NCI-H510A (cell line): ENCODE measurements around the gene P3R3URF.
A peak's percentile ranks its signal among the peaks of the same experiment; 100 is the strongest.

Source experiments
- DNase-seq: peaks from one replicate; lab custom pipeline; 2025; lab: John Stamatoyannopoulos, UW

P3R3URF gene

GRCh38 chr1:46172321-46172720 is 4.0 kb downstream of the P3R3URF start:
- DNase-seq: no peak

DNA sequence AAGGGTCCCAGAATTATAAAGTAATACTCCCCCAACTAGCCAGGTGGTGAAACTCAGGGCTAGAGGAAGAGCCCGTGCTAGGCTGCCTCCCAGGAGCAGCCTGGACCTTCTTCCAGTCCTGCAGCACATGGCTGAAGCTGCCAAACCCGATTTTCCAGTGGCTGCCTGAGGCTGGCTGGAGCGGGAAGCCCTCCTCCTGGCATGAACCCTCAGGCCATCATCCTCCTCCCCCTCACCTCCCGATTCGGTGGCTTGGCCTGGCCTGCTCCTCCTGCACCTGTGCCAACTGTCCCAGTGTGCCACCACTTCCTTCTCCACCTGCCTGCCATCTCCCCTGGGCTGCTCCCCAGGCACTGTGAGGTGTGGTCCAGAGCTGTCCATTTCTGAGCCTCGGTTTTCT is 4.4 kb downstream of the P3R3URF start:
- peak; percentile 89 for DNase-seq

- no peak for DNase-seq
These were observed 4.9 kb downstream of the P3R3URF start for GRCh38 chr1:46171351-46171750.

- no peak for DNase-seq
These were observed 6.4 kb downstream of the P3R3URF start for GRCh38 chr1:46169811-46170454.

GRCh38 chr1:46168477-46168876 is 7.8 kb downstream of the P3R3URF start:
- no peak for DNase-seq

DNA sequence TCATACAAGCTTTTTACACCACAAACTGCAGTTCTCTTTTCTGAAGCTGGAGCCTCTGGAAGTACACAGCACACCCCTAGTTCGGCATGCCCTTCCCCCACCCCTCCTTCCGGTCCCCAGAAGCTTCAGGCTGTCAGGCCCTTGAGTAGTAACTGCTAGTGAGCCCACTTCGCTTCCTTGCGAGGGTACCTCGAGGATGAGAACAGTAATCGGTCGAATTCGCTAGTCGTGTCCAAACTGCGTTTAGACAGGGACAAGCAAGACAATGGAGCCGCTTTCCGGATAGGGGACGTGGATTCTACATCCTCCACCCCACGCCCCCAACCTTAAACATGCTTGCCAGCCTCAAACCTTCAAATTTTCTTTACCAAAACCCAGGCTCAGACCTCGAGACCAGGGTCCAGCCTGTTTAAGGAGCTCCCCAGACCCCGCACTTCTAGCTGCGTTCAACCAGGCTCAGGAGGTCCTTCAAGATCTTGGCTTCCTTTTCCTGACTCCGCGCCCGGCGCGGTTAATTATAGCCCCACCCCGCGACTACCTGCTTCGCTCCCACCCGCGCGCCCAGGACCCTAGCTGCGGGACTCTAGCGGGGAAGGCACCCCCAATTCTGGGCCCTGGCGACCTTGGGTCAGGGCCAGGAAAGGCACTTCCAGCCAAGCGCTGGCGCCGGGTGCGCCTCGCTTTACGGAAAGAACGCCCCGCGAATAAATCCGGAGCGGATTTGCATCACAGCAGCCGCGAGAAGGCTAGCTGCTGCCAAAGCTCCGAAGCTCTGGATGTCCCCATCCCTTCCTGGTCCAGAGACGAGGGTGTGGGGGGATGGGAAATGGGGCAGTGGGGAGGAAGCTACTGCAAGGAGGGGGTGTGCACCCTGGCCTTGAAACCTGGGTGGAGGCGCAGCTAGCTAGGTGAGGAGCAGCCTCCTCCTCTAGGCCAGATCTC is 9.5 kb downstream of the P3R3URF start:
- no peak for DNase-seq

GRCh38 chr1:46160212-46160611 is 16.1 kb downstream of the P3R3URF start:
- no peak for DNase-seq

- DNase-seq: no peak
These were observed 16.8 kb downstream of the P3R3URF start for GRCh38 chr1:46159516-46159915.

DNA sequence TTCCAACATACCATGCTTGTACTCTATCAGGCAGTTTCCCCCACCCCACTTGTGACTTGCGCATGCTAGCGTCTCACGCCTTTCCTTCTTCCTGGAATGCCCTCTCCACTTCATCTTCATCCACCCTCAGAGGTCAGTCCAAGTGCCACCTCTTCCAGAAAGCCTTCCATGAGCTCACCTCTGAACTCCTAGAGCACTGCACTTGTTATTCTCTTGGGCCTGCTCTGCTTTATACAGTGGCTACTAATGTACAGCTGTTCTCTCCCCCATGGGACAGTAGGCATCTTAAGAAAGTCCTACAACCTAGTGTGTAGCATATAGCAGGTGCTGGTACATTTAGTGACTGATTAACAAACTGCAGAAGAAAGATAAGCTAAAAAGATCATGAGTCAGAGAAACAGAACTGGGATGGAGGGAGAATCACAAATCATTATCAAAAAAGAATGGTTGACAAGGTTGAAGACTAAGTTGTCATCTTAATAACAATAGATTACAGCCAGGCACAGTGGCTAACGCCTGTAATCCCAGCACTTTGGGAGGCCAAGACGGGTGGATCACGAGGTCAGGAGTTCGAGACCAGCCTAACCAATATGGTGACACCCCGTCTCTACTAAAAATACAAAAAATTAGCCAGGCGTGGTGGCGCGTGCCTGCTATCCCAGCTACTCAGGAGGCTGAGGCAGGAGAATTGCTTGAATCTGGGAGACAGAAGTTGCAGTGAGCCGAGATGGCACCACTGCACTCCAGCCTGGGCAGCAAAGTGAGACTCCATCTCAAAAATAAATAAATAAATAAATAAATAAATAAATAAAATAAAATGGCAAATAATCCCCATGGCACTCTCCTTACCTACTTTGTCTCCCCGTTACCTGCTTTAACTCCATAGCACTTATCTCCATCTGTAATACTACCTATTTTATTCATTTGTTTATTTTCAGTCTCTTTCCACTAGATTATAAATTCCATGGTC is 17.7 kb downstream of the P3R3URF start:
- DNase-seq: no peak

- DNase-seq: no peak
These were observed 18.4 kb downstream of the P3R3URF start for GRCh38 chr1:46157916-46158311.

GRCh38 chr1:46153732-46154131 is 22.6 kb downstream of the P3R3URF start:
- DNase-seq: no peak

- DNase-seq: no peak
These were observed 23.1 kb downstream of the P3R3URF start for GRCh38 chr1:46153228-46153627.

DNA sequence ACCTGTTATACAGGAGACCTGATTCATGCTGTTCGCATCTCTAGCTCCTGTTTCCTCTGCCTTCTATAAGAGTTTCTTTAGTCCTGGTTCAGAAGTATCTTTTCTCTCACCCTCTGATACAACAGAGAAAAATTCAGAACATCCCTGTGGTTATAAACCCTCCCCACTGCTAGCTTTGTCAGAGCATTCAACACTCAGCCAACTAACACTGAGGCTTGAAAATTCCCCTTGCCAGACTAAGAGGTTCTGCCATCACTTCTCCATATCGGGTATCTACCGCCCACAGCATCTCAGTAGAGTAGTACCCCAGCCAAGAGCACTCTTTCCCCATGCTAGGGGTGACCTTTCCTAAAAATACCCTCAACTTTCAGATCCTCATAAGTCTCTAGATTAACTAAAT is 24.3 kb downstream of the P3R3URF start:
- no peak for DNase-seq

DNA sequence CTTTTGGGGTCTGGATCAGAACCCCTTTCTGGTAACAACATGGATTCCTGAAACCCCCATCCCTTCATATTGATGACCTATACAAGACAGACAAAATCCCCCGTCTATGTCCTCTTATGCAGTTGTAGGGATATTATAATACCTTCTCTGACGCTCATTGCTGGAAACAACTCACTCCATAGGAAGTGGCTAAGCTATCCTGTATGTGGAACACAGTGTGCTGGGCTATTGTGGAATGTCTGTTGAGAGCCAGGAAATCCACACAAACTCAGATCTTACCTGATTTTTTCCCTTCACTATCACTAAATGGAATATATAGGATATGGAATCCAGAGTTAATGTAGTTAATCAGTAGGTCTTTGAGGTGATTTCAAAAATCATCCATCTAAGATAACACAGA is 26.2 kb downstream of the P3R3URF start:
- DNase-seq: no peak

GRCh38 chr1:46148318-46148717 is 28.0 kb downstream of the P3R3URF start:
- DNase-seq: no peak

- no peak for DNase-seq
These were observed 38.4 kb downstream of the P3R3URF start for GRCh38 chr1:46137916-46138315.

DNA sequence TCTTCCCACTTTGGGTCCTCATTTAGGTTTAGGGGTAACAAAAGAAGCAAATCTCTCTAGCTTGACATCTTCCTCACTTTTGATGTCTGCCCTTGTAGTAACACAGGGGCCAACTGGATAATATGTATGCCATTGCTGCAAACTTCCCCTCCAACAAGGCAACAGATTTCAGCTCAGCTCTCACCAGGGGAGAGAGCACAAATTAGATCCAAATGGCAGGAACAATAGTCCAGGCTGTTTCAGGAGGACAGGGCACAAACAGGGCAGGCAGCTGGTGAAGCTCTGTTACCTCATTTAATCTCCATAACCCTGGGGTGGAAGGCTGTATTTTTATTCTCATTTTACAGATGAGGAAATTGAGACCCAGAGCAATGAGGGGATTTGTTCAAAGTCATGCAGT is 39.6 kb downstream of the P3R3URF start:
- no peak for DNase-seq

- DNase-seq: no peak
These were observed 41.5 kb downstream of the P3R3URF start for GRCh38 chr1:46134660-46135331.

- no peak for DNase-seq
These were observed 42.4 kb downstream of the P3R3URF start for GRCh38 chr1:46133781-46134350.

DNA sequence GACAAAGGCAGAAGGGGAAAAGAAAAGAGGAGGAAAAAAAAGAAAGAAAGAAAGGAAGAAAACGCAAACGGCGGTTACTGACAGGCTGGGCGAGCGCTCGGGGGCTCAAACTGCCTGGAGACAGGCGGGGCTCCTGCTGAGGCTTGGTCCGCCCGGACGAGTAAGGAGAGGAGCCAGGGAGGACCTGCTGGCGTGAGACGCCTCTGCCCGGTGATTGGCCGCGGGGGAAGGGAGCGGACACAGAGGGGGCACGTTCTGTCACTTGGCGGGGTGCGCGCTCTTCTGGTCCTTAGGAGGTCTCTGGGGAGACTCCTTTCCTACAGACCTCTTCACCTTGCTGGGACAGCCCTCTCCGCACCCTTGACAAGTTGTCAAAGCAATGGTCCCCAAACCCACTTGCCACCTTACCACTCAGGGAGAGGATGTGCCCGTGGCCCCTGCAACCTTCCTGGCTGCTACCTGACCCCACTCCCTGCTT is 43.1 kb downstream of the P3R3URF start:
- peak; percentile 52 for DNase-seq

DNA sequence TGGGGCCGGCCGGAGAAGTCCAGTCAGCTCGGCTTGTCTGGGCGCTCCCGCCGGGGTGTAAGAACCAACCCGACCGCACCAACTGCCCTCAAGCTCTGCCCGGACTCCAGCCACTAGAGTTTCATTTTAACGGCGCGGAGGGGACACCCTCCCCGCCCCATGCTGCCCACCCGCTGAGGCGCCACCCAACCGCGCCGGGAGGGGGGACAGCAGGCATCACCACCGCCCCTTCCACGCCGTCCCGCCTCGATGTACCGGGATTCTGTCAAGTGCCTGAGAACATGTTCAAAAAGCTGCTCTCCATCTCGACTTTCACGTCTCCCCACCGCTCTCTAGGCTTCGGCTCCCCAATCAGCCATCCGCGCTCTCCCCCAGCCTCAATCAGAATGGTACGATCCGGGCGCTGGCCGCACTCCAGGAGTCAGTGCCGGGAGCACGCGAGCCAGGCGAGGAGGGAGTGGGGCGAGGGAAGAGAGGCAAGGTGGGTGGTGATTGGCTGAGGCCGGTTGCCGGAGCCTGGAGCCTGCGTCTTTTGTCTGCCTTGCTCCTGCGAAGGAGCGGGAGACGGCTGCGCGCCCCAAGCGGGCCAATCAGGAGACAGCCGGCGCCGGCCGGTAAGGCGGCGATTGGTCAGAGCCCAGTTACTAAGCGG is 43.6 kb downstream of the P3R3URF start, which contains the start of gene PIK3R3:
Gene PIK3R3, minus strand, starts transcription at position 101 of the 652 bp plus-strand sequence. CDS start 677 bp downstream, outside the sequence.
- DNase-seq: peak; percentile 97
